Karpas-422 (cell line): ENCODE measurements around the gene TTLL11. TPM values are rescaled to one million over a fixed set of nuclear protein-coding genes. Genes with fewer than 3 reads are reported as not detected.
A peak's percentile ranks its signal among the peaks of the same experiment; 100 is the strongest.

Experiments
- DNase-seq: peaks from one replicate; pipeline ENCODE4 v3.0.0-alpha.2; 2015
- H2AFZ ChIP-seq: fragments of 200-600 bp; sonication (generic); 2 replicates; pipeline ENCODE4 v1.6.1; 2014; ENCODE audit warnings: antibody characterized with exemption, low read length, mixed read lengths
- H3K27ac ChIP-seq: fragments of 200-600 bp; sonication (generic); 2 replicates; pipeline ENCODE4 v1.5.1; 2014; ENCODE audit warnings: mild to moderate bottlenecking, low read length, moderate library complexity
- H3K27me3 ChIP-seq: fragments of 200-600 bp; sonication (generic); 2 replicates; pipeline ENCODE4 v1.6.1; 2014; ENCODE audit warnings: low read length, mixed read lengths
- H3K36me3 ChIP-seq: fragments of 200-600 bp; sonication (generic); 2 replicates; pipeline ENCODE4 v1.6.1; 2014; ENCODE audit warnings: low read length, mixed read lengths; ENCODE audit not compliant: insufficient read depth
- H3K4me1 ChIP-seq: fragments of 200-600 bp; sonication (generic); 2 replicates; pipeline ENCODE4 v1.6.1; 2014; ENCODE audit warnings: mild to moderate bottlenecking, low read length, mixed read lengths
- H3K4me2 ChIP-seq: fragments of 200-600 bp; sonication (generic); 2 replicates; pipeline ENCODE4 v1.6.1; 2014; ENCODE audit warnings: low read length, low read depth, mild to moderate bottlenecking; ENCODE audit not compliant: poor library complexity, severe bottlenecking
- H3K4me3 ChIP-seq: fragments of 200-600 bp; sonication (generic); 2 replicates; pipeline ENCODE4 v1.5.1; 2014; ENCODE audit warnings: mild to moderate bottlenecking, antibody characterized with exemption, low read length, mixed read lengths
- H3K79me2 ChIP-seq: fragments of 200-600 bp; sonication (generic); 2 replicates; pipeline ENCODE4 v1.6.1; 2014; ENCODE audit warnings: mild to moderate bottlenecking, low read length, mixed read lengths
- H3K9ac ChIP-seq: fragments of 200-600 bp; sonication (generic); 2 replicates; pipeline ENCODE4 v1.6.0; 2014; ENCODE audit warnings: low read length
- H3K9me2 ChIP-seq: fragments of 200-600 bp; sonication (generic), shearing (Covaris generic); replicated peaks from 2 replicates; pipeline ENCODE4 v1.6.0; 2014; ENCODE audit warnings: mild to moderate bottlenecking, low read length, moderate library complexity; ENCODE audit not compliant: insufficient read depth
- H3K9me3 ChIP-seq: fragments of 300-700, 200-600 bp; sonication (generic); 2 replicates; pipeline ENCODE4 v1.6.1; 2014; ENCODE audit warnings: low read length, mixed read lengths
- H4K20me1 ChIP-seq: fragments of 200-600 bp; sonication (generic); 2 replicates; pipeline ENCODE4 v1.6.1; 2014; ENCODE audit warnings: mild to moderate bottlenecking, antibody characterized with exemption, low read length, low read depth; ENCODE audit not compliant: insufficient read depth
- total RNA-seq: library from RNA; depleted of rRNA; stranded (reverse); fragments of >200 nt; shearing (Covaris generic); gene quantifications from 2 replicates; pipeline ENCODE4 v1.2.3, GENCODE V29; 2014; ENCODE audit warnings: low replicate concordance

TTLL11 gene
- total RNA-seq, 1 experiment from 2014 or later = 2.5 TPM

GRCh38 chr9:122097679-122098315, 4.7 kb upstream of the TTLL11 start:
- Histone ChIP-seq H3K9me3 (no peaks in the 10 kb centered on the region), H3K4me1 (peaks cover 4% of the 10 kb centered on the region), H3K27me3 (no peaks in the 10 kb centered on the region), H3K4me3 (no peak overlapping the region), H3K4me2 (no peak overlapping the region), H3K27ac (no peak overlapping the region), H3K9me2 (no peaks in the 10 kb centered on the region), H3K79me2 (no peaks in the 10 kb centered on the region), H3K36me3 (no peaks in the 10 kb centered on the region), H4K20me1 (no peaks in the 10 kb centered on the region), H3K9ac (no peak overlapping the region), H2AFZ (no peak overlapping the region)
- no peak for DNase-seq

DNA sequence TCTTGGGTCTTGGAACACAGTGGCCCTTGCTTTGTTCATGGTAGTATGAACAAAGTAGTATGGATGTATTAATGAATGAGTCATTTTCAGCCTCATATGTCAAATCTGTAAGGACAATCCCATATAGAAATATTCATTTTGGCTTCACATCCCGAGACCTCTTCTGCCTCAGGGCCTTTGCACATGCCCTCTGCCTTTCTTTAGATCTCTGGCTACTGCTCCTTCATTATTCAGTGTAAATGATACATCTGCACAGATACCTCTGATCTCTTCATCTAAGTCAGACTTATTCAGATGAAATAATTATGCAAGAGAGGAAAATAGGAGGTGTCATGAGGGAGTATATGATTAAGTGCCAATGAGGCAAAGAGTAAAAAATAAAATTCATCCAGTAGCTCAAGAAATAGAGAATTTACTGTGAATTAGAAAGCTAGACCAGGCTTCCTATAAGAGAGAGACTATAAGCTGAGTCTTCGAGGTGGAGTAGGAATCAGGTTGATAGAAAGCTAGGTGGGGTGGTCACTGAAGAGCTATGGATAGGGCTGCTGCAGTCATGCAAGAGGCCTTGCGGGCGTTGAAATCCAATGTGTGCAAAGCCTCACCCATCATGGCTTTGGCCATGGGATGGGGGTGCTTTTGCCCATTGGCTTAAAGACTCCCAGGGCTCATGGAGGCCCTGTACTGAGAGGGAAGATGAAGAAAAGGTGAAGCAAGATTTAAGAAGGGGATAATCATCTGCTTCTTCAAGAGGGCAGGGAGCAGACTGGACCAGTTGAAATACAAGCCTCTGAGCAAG, 3.7 kb upstream of the TTLL11 start:
- Histone ChIP-seq H3K36me3 (no peaks in the 10 kb centered on the region), H3K9me2 (no peaks in the 10 kb centered on the region), H3K4me3 (no peak overlapping the region), H2AFZ (no peak overlapping the region), H3K9ac (no peak overlapping the region), H3K4me2 (no peak overlapping the region), H3K4me1 (peaks cover 9% of the 10 kb centered on the region), H3K9me3 (no peaks in the 10 kb centered on the region), H3K27me3 (no peaks in the 10 kb centered on the region), H3K79me2 (no peaks in the 10 kb centered on the region), H4K20me1 (no peaks in the 10 kb centered on the region; the same call in 1 of the 2 replicates), H3K27ac (no peak overlapping the region)
- DNase-seq = no peak

DNA sequence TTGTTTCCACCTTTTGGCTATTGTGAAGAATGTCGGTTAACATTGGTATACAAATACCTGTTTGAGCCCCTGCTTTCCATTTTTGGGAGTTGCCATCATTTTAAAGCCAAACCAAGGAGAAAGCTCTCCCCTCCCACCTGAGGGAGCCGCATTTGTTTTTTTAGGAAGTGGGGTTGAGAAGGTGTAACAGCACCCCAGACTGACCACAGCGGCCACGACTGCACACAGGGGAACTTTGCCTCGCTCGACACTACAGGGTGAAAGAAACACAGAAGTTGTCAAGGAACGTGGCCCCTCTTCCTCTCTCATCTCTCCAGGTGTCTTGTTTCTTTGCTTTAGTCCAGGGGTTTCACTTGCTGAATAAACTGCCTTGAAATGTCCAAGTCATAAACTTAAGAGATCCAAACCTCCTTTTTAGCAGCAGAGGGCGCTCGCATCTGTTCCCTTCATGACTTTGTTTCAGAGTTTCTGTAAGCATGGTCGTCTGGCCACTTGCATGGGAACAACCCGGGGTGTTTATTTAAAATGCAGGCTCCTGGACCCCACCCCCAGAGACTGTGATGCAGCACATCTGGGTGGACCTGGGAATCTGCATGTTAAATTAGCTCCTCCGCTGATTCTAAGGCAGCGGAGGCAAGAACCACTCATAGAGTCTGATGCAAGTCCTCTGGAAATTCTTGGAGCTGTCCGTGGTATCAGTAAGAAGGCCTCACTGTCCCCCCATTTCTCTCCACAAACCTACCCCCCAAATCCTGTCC, 2.1 kb upstream of the TTLL11 start:
- Histone ChIP-seq H3K4me3 (no peak overlapping the region), H3K9me3 (no peaks in the 10 kb centered on the region), H3K4me2 (no peak overlapping the region), H2AFZ (no peak overlapping the region), H3K9ac (no peak overlapping the region), H4K20me1 (peaks cover 6% of the 10 kb centered on the region; the same call in 1 of the 2 replicates), H3K9me2 (no peaks in the 10 kb centered on the region), H3K27ac (no peak overlapping the region), H3K4me1 (peaks cover 14% of the 10 kb centered on the region), H3K36me3 (no peaks in the 10 kb centered on the region), H3K79me2 (no peaks in the 10 kb centered on the region), H3K27me3 (no peaks in the 10 kb centered on the region)
- peak; percentile 85 for DNase-seq

DNA sequence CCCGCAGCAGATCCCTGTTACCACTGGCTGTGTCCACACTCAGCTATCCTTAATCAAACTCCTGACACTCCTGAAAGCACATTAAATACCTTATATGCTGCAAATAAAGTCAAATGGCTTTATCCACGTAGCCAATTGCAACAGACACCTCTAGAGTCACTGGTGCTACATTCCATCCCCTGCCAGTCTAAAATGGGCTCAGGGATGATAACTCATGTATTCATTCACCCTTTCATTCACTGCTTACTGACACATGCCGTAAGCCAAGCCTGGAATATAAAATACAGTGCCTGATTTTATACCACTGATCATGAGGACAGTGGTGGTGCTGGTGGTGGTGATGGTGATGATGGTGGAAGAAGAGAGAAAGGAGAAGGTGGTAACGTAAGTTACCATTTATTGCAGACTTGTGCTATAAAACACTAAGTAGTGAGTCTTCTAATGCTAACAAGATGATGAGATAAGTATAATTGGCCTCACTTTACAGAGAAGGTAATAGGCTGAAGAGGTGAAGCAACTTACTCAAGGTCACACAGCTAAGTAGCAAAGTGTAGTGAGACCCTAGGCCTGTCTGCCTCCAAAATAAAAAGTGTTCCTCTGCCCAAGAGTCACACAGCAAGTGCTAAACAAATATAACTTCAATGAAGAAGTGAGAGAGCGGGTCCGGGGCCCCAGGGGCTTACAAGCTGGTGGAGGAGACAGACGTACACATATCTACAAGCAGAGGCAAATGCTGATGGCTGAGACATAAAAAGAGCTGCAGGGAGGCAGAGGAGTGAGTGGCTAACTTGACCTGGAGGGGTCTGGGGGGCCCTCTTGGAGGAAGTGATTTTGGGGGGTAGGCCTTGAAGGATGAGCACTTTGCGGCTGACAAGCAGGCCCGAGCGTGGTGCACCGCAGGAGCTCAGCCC, 1.2 kb downstream of the TTLL11 start:
- Histone ChIP-seq H3K9ac (peak overlapping the region; percentile 81), H3K4me3 (peak overlapping the region; percentile 91), H3K27ac (no peak overlapping the region)

DNA sequence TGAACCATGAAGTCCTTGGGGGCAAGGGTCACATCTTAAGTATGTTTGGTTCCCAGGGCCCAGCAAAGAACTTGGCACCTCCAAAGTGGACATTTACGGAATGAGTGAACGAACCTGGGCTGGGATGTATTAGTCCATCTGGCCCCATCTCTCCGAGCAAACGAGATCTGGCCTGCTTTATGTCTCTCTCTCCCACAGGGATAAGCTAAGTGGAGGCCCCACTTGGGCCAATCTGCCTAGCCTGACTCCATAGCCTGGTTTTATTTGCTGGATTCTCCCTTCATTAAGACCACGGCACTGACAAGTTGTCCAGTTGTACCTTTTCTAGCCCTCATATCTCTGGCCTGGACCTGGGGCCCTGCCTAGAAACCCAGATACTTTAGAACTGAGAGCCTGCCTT, 2.1 kb downstream of the TTLL11 start:
- Histone ChIP-seq H3K4me2 (no peak overlapping the region), H2AFZ (no peak overlapping the region)

More for the DNA sequence above, 1.2 kb downstream of the TTLL11 start:
- DNase-seq = peak; percentile 74
- Histone ChIP-seq H3K9me2 (no peaks in the 10 kb centered on the region), H2AFZ (no peak overlapping the region), H3K9me3 (no peaks in the 10 kb centered on the region), H3K79me2 (no peaks in the 10 kb centered on the region), H3K4me1 (peaks cover 14% of the 10 kb centered on the region), H3K27me3 (no peaks in the 10 kb centered on the region), H3K36me3 (no peaks in the 10 kb centered on the region), H3K4me2 (peak overlapping the region; percentile 69), H4K20me1 (peaks cover 16% of the 10 kb centered on the region; the same call in 1 of the 2 replicates)

DNA sequence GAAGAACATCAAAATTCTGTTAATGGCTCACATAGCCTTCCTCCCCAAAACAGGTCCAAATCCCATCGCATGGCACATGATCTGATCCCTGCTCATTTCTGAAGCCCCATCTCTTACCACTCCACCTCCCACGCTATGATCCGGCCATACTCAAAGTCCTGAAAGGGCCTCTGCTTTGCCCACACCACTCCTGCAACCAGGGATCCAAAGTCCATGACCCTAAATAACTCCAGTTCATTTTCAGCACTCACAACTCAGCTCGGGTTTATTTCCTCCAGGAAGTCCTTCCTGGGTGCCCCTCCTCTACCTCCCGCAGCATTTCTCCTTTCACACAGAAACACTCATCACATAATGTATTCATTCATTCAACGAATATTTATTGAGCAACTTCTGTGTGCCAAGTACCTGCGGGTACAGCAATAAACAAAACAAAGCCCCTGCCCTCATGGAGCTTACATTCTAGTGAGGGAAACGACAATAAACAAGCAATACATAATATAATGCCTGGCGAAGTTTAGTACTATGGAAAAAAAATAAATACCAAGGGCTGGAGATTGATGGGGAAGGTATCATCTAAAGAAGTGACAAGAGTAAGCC, 2.7 kb downstream of the TTLL11 start:
- no peaks in the 10 kb centered on the region for H3K36me3 ChIP-seq
- H3K4me2 ChIP-seq = no peak overlapping the region
- no peaks in the 10 kb centered on the region for H3K9me2 ChIP-seq
- peaks cover 14% of the 10 kb centered on the region for H3K4me1 ChIP-seq
- DNase-seq = no peak
- no peak overlapping the region for H2AFZ ChIP-seq
- H3K9ac ChIP-seq = no peak overlapping the region
- H3K79me2 ChIP-seq = no peaks in the 10 kb centered on the region
- no peaks in the 10 kb centered on the region for H3K9me3 ChIP-seq
- H3K4me3 ChIP-seq = no peak overlapping the region
- H3K27ac ChIP-seq = no peak overlapping the region
- peaks cover 20% of the 10 kb centered on the region for H4K20me1 ChIP-seq
- no peaks in the 10 kb centered on the region for H3K27me3 ChIP-seq

More for the DNA sequence above, 2.1 kb downstream of the TTLL11 start:
- DNase-seq = no peak
- no peak overlapping the region for H3K4me3 ChIP-seq
- H3K27ac ChIP-seq = no peak overlapping the region
- no peaks in the 10 kb centered on the region for H3K79me2 ChIP-seq
- H3K27me3 ChIP-seq = no peaks in the 10 kb centered on the region
- peaks cover 14% of the 10 kb centered on the region for H3K4me1 ChIP-seq
- no peaks in the 10 kb centered on the region for H3K36me3 ChIP-seq
- H4K20me1 ChIP-seq = peaks cover 16% of the 10 kb centered on the region; the same call in 1 of the 2 replicates
- no peaks in the 10 kb centered on the region for H3K9me3 ChIP-seq
- no peaks in the 10 kb centered on the region for H3K9me2 ChIP-seq
- no peak overlapping the region for H3K9ac ChIP-seq

GRCh38 chr9:122088880-122089706, 4.0 kb downstream of the TTLL11 start:
- Histone ChIP-seq H3K4me3 (no peak overlapping the region), H3K9me2 (no peaks in the 10 kb centered on the region), H3K4me1 (peaks cover 14% of the 10 kb centered on the region), H3K9ac (no peak overlapping the region), H3K27me3 (no peaks in the 10 kb centered on the region), H3K79me2 (no peaks in the 10 kb centered on the region), H4K20me1 (peaks cover 24% of the 10 kb centered on the region), H2AFZ (no peak overlapping the region), H3K9me3 (no peaks in the 10 kb centered on the region), H3K27ac (no peak overlapping the region), H3K4me2 (no peak overlapping the region), H3K36me3 (no peaks in the 10 kb centered on the region)
- DNase-seq = no peak
